Neuronal stem cell (in vitro differentiated cells): ENCODE measurements around the gene CD27.

ENCODE experiments used
- DNase-seq: peaks from one replicate; pipeline ENCODE4 v3.0.0-alpha.2; 2013; ENCODE audit warnings: low spot score
- H2AFZ ChIP-seq: one replicate; pipeline ENCODE4 v1.6.1; 2013; ENCODE audit warnings: mild to moderate bottlenecking, low read length, inconsistent platforms
- H2AK5ac ChIP-seq: 2 replicates; pipeline ENCODE4 v1.6.1; 2013; ENCODE audit warnings: low read depth, mild to moderate bottlenecking, inconsistent platforms, low read length, moderate library complexity, mixed read lengths
- H2BK120ac ChIP-seq: 2 replicates; pipeline ENCODE4 v1.6.1; 2013; ENCODE audit warnings: low read depth, mild to moderate bottlenecking, inconsistent platforms, low read length, moderate library complexity, mixed read lengths
- H2BK12ac ChIP-seq: one replicate; pipeline ENCODE4 v1.6.1; 2013; ENCODE audit warnings: low read length, inconsistent platforms
- H2BK15ac ChIP-seq: 2 replicates; pipeline ENCODE4 v1.6.1; 2013; ENCODE audit warnings: mild to moderate bottlenecking, low read length, inconsistent platforms, mixed read lengths
- H2BK5ac ChIP-seq: one replicate; pipeline ENCODE4 v1.6.1; 2013; ENCODE audit warnings: inconsistent platforms, mild to moderate bottlenecking, low read length, moderate library complexity
- H3K14ac ChIP-seq: one replicate; pipeline ENCODE4 v1.6.1; 2013; ENCODE audit warnings: low read length, inconsistent platforms
- H3K18ac ChIP-seq: 2 replicates; pipeline ENCODE4 v1.6.1; 2013; ENCODE audit warnings: low read length, inconsistent platforms
- H3K23ac ChIP-seq: 2 replicates; pipeline ENCODE4 v1.6.1; 2013; ENCODE audit warnings: low read depth, mild to moderate bottlenecking, mixed read lengths, low read length, inconsistent platforms; ENCODE audit not compliant: poor library complexity
- H3K27ac ChIP-seq: replicated peaks from 3 replicates; pipeline ENCODE4 v1.5.1; 2013; ENCODE audit warnings: low read length, inconsistent platforms
- H3K27me3 ChIP-seq, 3 experiments: 2 replicates each; pipeline ENCODE4 v1.6.1; 2013; ENCODE audit warnings: low read length in 3 of 3, mild to moderate bottlenecking in 2 of 3, inconsistent platforms in 1 of 3, low read depth in 1 of 3, mixed read lengths in 1 of 3, moderate library complexity in 1 of 3; ENCODE audit not compliant: control insufficient read depth in 3 of 3, insufficient read depth in 3 of 3
- H3K36me3 ChIP-seq, 2 donors: replicated peaks in 1 of 2; 2 replicates each; pipeline ENCODE4 v1.6.1; 2013; ENCODE audit warnings: low read length in 2 of 2; ENCODE audit not compliant: control insufficient read depth in 2 of 2, insufficient read depth in 2 of 2
- H3K4ac ChIP-seq: 2 replicates; pipeline ENCODE4 v1.6.1; 2013; ENCODE audit warnings: inconsistent platforms, mild to moderate bottlenecking, low read length, moderate library complexity
- H3K4me1 ChIP-seq, 2 donors: 1 replicate in 1 of 2; 2 replicates in 1 of 2; pipeline ENCODE4 v1.6.1; 2013; ENCODE audit warnings: low read length in 2 of 2, low read depth in 1 of 2; ENCODE audit not compliant: control insufficient read depth in 2 of 2, insufficient read depth in 1 of 2
- H3K4me2 ChIP-seq: one replicate; pipeline ENCODE4 v1.6.1; 2013; ENCODE audit warnings: mild to moderate bottlenecking, low read length, inconsistent platforms; ENCODE audit not compliant: insufficient read depth, poor library complexity, severe bottlenecking
- H3K4me3 ChIP-seq, 2 donors: 2 replicates each; pipeline ENCODE4 v1.5.1; 2013; ENCODE audit warnings: low read length in 2 of 2, mild to moderate bottlenecking in 2 of 2, inconsistent platforms in 1 of 2, moderate library complexity in 1 of 2
- H3K79me1 ChIP-seq: one replicate; pipeline ENCODE4 v1.6.1; 2013; ENCODE audit warnings: low read depth, mild to moderate bottlenecking, inconsistent platforms, low read length, moderate library complexity
- H3K9ac ChIP-seq: one replicate; pipeline ENCODE4 v1.6.1; 2013; ENCODE audit warnings: mild to moderate bottlenecking, low read depth, low read length, inconsistent platforms; ENCODE audit not compliant: poor library complexity
- H3K9me3 ChIP-seq, 2 donors: replicated peaks in 1 of 2; 2 replicates each; pipeline versions ENCODE3 to v1.6.1; 2013; ENCODE audit warnings: low read length in 2 of 2, mild to moderate bottlenecking in 2 of 2, inconsistent platforms in 1 of 2, low read depth in 1 of 2, mixed read lengths in 1 of 2, moderate library complexity in 1 of 2; ENCODE audit not compliant: control insufficient read depth in 2 of 2, insufficient read depth in 1 of 2
- H4K8ac ChIP-seq: one replicate; pipeline ENCODE4 v1.6.1; 2013; ENCODE audit warnings: low read depth, mild to moderate bottlenecking, inconsistent platforms, low read length, moderate library complexity
- H4K91ac ChIP-seq: one replicate; pipeline ENCODE4 v1.6.1; 2013; ENCODE audit warnings: low read length, low read depth, mild to moderate bottlenecking, inconsistent platforms; ENCODE audit not compliant: poor library complexity
- WGBS, 2 donors: extraction: QIAGEN DNeasy Blood & Tissue Kit; methylation state at CpG; one replicate each; pipeline ENCODE4 v1.1.7; 2013; ENCODE audit warnings: missing lambda C conversion rate in 2 of 2, mixed read lengths in 1 of 2; ENCODE audit not compliant: insufficient read length in 2 of 2, insufficient replicate concordance in 1 of 2; ENCODE audit errors: extremely low coverage in 2 of 2; 5-methylcytosine and 5-hydroxymethylcytosine counted together

The CD27 gene

GRCh38 chr12:6405963-6406362 lies 38.8 kb upstream of the CD27 start:
- H3K36me3 ChIP-seq: no peaks in the 10 kb centered on the region
- H4K91ac ChIP-seq: no peak overlapping the region
- no CpG with 5 or more reads among the region's 6 CpGs for WGBS, 2 donors
- no peaks in the 10 kb centered on the region for H3K79me1 ChIP-seq
- H3K4me2 ChIP-seq: no peak overlapping the region
- H2AK5ac ChIP-seq: no peak overlapping the region
- H2BK12ac ChIP-seq: no peak overlapping the region
- H3K4me1 ChIP-seq: no peaks in the 10 kb centered on the region
- H2BK120ac ChIP-seq: no peak overlapping the region
- no peak overlapping the region for H3K4me3 ChIP-seq
- no peak overlapping the region for H3K18ac ChIP-seq
- H3K27ac ChIP-seq: no peak overlapping the region
- no peak overlapping the region for H2AFZ ChIP-seq
- H3K23ac ChIP-seq: no peak overlapping the region
- H3K27me3 ChIP-seq: no peaks in the 10 kb centered on the region
- H2BK15ac ChIP-seq: no peak overlapping the region
- H3K14ac ChIP-seq: no peak overlapping the region
- no peak for DNase-seq
- no peak overlapping the region for H2BK5ac ChIP-seq
- H3K4ac ChIP-seq: no peak overlapping the region
- H3K9ac ChIP-seq: no peak overlapping the region
- H3K9me3 ChIP-seq: no peaks in the 10 kb centered on the region
- H4K8ac ChIP-seq: no peak overlapping the region

GRCh38 chr12:6407236-6407954 lies 37.4 kb upstream of the CD27 start:
- no peak overlapping the region for H2BK15ac ChIP-seq
- H2BK120ac ChIP-seq: no peak overlapping the region
- WGBS, 2 donors: no CpG with 5 or more reads among the region's 10 CpGs
- H2BK12ac ChIP-seq: no peak overlapping the region
- no peak overlapping the region for H3K9ac ChIP-seq
- no peak overlapping the region for H3K23ac ChIP-seq
- no peak overlapping the region for H3K27ac ChIP-seq
- no peak overlapping the region for H3K14ac ChIP-seq
- no peaks in the 10 kb centered on the region for H3K36me3 ChIP-seq
- no peak overlapping the region for H2AK5ac ChIP-seq
- no peak overlapping the region for H3K18ac ChIP-seq
- DNase-seq: no peak
- H3K79me1 ChIP-seq: no peaks in the 10 kb centered on the region
- H2BK5ac ChIP-seq: no peak overlapping the region
- H3K27me3 ChIP-seq: no peaks in the 10 kb centered on the region
- no peak overlapping the region for H2AFZ ChIP-seq
- H3K4me1 ChIP-seq: no peaks in the 10 kb centered on the region
- no peak overlapping the region for H4K91ac ChIP-seq
- H3K4me2 ChIP-seq: no peak overlapping the region
- no peaks in the 10 kb centered on the region for H3K9me3 ChIP-seq
- H4K8ac ChIP-seq: no peak overlapping the region
- no peak overlapping the region for H3K4me3 ChIP-seq
- H3K4ac ChIP-seq: no peak overlapping the region

GRCh38 chr12:6416596-6416995 lies 28.2 kb upstream of the CD27 start:
- H3K27me3 ChIP-seq: peaks cover 0 to 11% (median 0%) of the 10 kb centered on the region in 3 experiments
- no peaks in the 10 kb centered on the region for H3K36me3 ChIP-seq
- no peaks in the 10 kb centered on the region for H3K79me1 ChIP-seq
- H2AK5ac ChIP-seq: no peak overlapping the region
- no peak overlapping the region for H3K23ac ChIP-seq
- H3K27ac ChIP-seq: no peak overlapping the region
- H4K8ac ChIP-seq: no peak overlapping the region
- H2BK15ac ChIP-seq: no peak overlapping the region
- H3K4me3 ChIP-seq: no peak overlapping the region
- WGBS, 2 donors: no CpG with 5 or more reads among the region's 3 CpGs
- H3K4me1 ChIP-seq: no peaks in the 10 kb centered on the region
- peaks cover 0 to 7% of the 10 kb centered on the region in 2 donors for H3K9me3 ChIP-seq
- no peak overlapping the region for H2AFZ ChIP-seq
- H3K4ac ChIP-seq: no peak overlapping the region
- no peak overlapping the region for H2BK5ac ChIP-seq
- DNase-seq: no peak
- no peak overlapping the region for H3K14ac ChIP-seq
- H3K4me2 ChIP-seq: no peak overlapping the region
- no peak overlapping the region for H2BK12ac ChIP-seq
- no peak overlapping the region for H4K91ac ChIP-seq
- H2BK120ac ChIP-seq: no peak overlapping the region
- no peak overlapping the region for H3K9ac ChIP-seq
- no peak overlapping the region for H3K18ac ChIP-seq

GRCh38 chr12:6418796-6419195 lies 26.0 kb upstream of the CD27 start:
- no peak overlapping the region for H3K9ac ChIP-seq
- no peak overlapping the region for H3K23ac ChIP-seq
- no peak overlapping the region for H2BK5ac ChIP-seq
- no peak overlapping the region for H2BK120ac ChIP-seq
- no peak overlapping the region for H4K91ac ChIP-seq
- no peak overlapping the region for H3K4me3 ChIP-seq
- no CpG with 5 or more reads among the region's 6 CpGs for whole genome bisulfite sequencing, 2 donors
- no peak overlapping the region for H2AK5ac ChIP-seq
- H2AFZ ChIP-seq: no peak overlapping the region
- no peak overlapping the region for H3K27ac ChIP-seq
- H3K79me1 ChIP-seq: no peaks in the 10 kb centered on the region
- no peak overlapping the region for H2BK12ac ChIP-seq
- no peak overlapping the region for H4K8ac ChIP-seq
- no peaks in the 10 kb centered on the region for H3K36me3 ChIP-seq
- H3K14ac ChIP-seq: no peak overlapping the region
- DNase-seq: no peak
- H3K4me1 ChIP-seq: peaks cover 0 to 1% of the 10 kb centered on the region in 2 donors
- peaks cover 0 to 7% of the 10 kb centered on the region in 2 donors for H3K9me3 ChIP-seq
- H3K27me3 ChIP-seq: peaks cover 0 to 11% (median 0%) of the 10 kb centered on the region in 3 experiments
- H2BK15ac ChIP-seq: no peak overlapping the region
- H3K18ac ChIP-seq: no peak overlapping the region
- H3K4me2 ChIP-seq: no peak overlapping the region
- no peak overlapping the region for H3K4ac ChIP-seq
